ENCODE results near the gene TTC28. TPM values are rescaled to one million over a fixed set of nuclear protein-coding genes. Genes with fewer than 3 reads are reported as not detected.

The TTC28 gene
- total RNA-seq, 3 donors from 2014 or later: 9.6 to 32.3 (median 13.2) TPM

GRCh38 chr22:28012832-28013460 lies 666.7 kb downstream of the TTC28 start:
- no peak for TF ChIP-seq CTCF (IDR thresholded peaks at IDR 0.05)
- no peaks in the 10 kb centered on the region for H3K36me3 ChIP-seq (ENCODE audit: low read depth)
- peak in 1 of 3 donors; percentile 8 for DNase-seq
- H3K4me1 ChIP-seq (ENCODE audit: low read depth): no peaks in the 10 kb centered on the region
- H3K9me3 ChIP-seq: no peaks in the 10 kb centered on the region
- intact Hi-C loops (cut with DNase I, micrococcal nuclease): no loop called here
- ATAC-seq: no peak
- no peak overlapping the region for H3K4me3 ChIP-seq

- H3K4me3 ChIP-seq: no peak overlapping the region
- TF ChIP-seq CTCF (IDR thresholded peaks at IDR 0.05): peak; percentile 94
- H3K9me3 ChIP-seq: no peaks in the 10 kb centered on the region
- ATAC-seq (peak; percentile 90), DNase-seq (peak; percentile 65 to 84 (median 81))
- H3K36me3 ChIP-seq (ENCODE audit: low read depth): no peaks in the 10 kb centered on the region
- H3K4me1 ChIP-seq (ENCODE audit: low read depth): no peaks in the 10 kb centered on the region
- intact Hi-C loops (cut with DNase I, micrococcal nuclease): loop anchor here (5.0 kb wide), 2 partner anchors 122 to 127 kb away; no protein-coding TSS in a partner anchor
These were observed 670.3 kb downstream of the TTC28 start for GRCh38 chr22:28009272-28009827.

- TF ChIP-seq CTCF (IDR thresholded peaks at IDR 0.05): no peak
- Histone ChIP-seq H3K36me3 (ENCODE audit: low read depth) (no peaks in the 10 kb centered on the region), H3K4me3 (no peak overlapping the region), H3K9me3 (no peaks in the 10 kb centered on the region), H3K4me1 (ENCODE audit: low read depth) (no peaks in the 10 kb centered on the region)
- intact Hi-C loops (cut with DNase I, micrococcal nuclease): loop anchor here (5.0 kb wide), 2 partner anchors 121 to 126 kb away; no protein-coding TSS in a partner anchor
- ATAC-seq (no peak), DNase-seq (no peak)
These were observed 671.0 kb downstream of the TTC28 start for GRCh38 chr22:28008649-28009048.

- Histone ChIP-seq H3K9me3 (no peaks in the 10 kb centered on the region), H3K4me3 (no peak overlapping the region), H3K36me3 (ENCODE audit: low read depth) (no peaks in the 10 kb centered on the region), H3K4me1 (ENCODE audit: low read depth) (no peaks in the 10 kb centered on the region)
- intact Hi-C loops (cut with DNase I, micrococcal nuclease): loop anchor here (5.0 kb wide), 2 partner anchors 121 to 126 kb away; no protein-coding TSS in a partner anchor
- no peak for DNase-seq
- no peak for ATAC-seq
- no peak for TF ChIP-seq CTCF (IDR thresholded peaks at IDR 0.05)
These were observed 671.6 kb downstream of the TTC28 start for GRCh38 chr22:28008056-28008455.

- Histone ChIP-seq H3K9me3 (no peaks in the 10 kb centered on the region), H3K4me3 (no peak overlapping the region), H3K36me3 (ENCODE audit: low read depth) (no peaks in the 10 kb centered on the region), H3K4me1 (ENCODE audit: low read depth) (no peaks in the 10 kb centered on the region)
- DNase-seq: no peak
- intact Hi-C loops (cut with DNase I, micrococcal nuclease): loop anchor here (5.0 kb wide), 2 partner anchors 119 to 124 kb away; no protein-coding TSS in a partner anchor
- TF ChIP-seq CTCF (IDR thresholded peaks at IDR 0.05): no peak
- ATAC-seq: no peak
These were observed 673.4 kb downstream of the TTC28 start for GRCh38 chr22:28006271-28006670.

All from mucosa of descending colon (tissue), 3 donors.